Measurements from ENCODE around the gene RCN2. TPM values are rescaled to one million over a fixed set of nuclear protein-coding genes. Genes with fewer than 3 reads are reported as not detected.

Gene RCN2
- total and polyA plus RNA-seq, 2 experiments from 2014 or later, result 96.7 to 178 TPM

DNA sequence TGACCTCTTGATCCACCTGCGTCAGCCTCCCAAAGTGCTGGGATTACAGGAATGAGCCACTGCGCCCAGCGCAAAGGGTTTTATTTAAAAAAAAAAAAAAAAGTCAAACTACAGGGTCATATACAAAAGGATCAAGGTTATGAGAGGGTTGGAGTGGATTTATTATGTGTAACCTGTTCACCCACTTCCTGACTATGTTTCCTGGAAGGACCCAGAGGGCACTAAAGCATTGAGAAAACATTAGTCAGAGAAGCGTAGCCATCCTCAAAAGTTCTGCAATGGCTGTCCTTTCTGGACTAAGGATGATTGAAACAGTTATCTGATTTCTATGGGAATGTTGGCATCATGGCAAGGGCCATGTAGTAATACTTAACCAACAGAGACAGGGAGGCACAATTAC, 19.1 kb upstream of the RCN2 start:
- DNase-seq, result no peak
- Histone ChIP-seq H4K20me1 (ENCODE audit: insufficient read depth) (no peaks in the 10 kb centered on the region), H3K36me3 (ENCODE audit: low read depth) (no peaks in the 10 kb centered on the region), H3K9ac (no peak overlapping the region), H3K9me2 (ENCODE audit: insufficient read depth) (no peaks in the 10 kb centered on the region), H3F3A (ENCODE audit: insufficient read depth) (no peaks in the 10 kb centered on the region), H3K27me3 (replicated peaks; ENCODE audit: insufficient read depth) (peaks cover 12% of the 10 kb centered on the region), H3K4me1 (ENCODE audit: insufficient read depth) (no peaks in the 10 kb centered on the region), H3K27ac (no peak overlapping the region), H3K4me2 (ENCODE audit: unreplicated experiment) (no peak overlapping the region), H3K4me3 (no peak overlapping the region), H3K79me2 (ENCODE audit: insufficient read depth) (no peaks in the 10 kb centered on the region), H2AFZ (no peak overlapping the region), H3K9me3 (ENCODE audit: low read depth) (no peaks in the 10 kb centered on the region)
- in situ Hi-C loops (cut with MboI), result no loop called here
- TF ChIP-seq EZH2 (IDR thresholded peaks at IDR 0.05; ENCODE audit: insufficient read depth, poor library complexity, severe bottlenecking) (no peak), EZH2phosphoT487 (IDR thresholded peaks at IDR 0.05; ENCODE audit: insufficient read depth, low read depth) (no peak)
- 73 to 74% methylated on average over 4 of the region's 4 CpGs for WGBS, 2 experiments (ENCODE audit: low coverage in 1 of 2, low lambda C conversion rate in 2 of 2, missing lambda C conversion rate in 2 of 2)

DNA sequence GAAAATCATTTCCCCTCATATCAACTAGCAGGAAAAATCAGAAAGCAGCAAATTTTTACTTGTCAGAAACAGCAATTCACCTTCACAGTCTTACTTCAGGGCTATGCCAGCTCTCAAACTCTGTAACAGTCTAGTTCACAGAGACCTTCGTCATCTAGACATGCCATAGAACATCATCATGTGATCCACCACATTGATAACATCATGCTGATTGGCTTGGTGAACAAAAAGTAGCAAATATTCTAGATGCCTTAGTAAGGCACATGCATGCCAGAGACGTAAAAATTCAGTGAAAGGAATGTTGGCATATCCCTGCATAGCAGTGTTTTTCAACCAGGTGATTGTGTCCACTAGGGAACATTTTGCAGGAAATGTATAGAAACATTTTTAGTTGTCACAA, 17.8 kb upstream of the RCN2 start:
- no peaks in the 10 kb centered on the region for H3K9me3 ChIP-seq (ENCODE audit: low read depth)
- no peaks in the 10 kb centered on the region for H3K79me2 ChIP-seq (ENCODE audit: insufficient read depth)
- H3F3A ChIP-seq (ENCODE audit: insufficient read depth), result no peaks in the 10 kb centered on the region
- no peaks in the 10 kb centered on the region for H3K36me3 ChIP-seq (ENCODE audit: low read depth)
- in situ Hi-C loops (cut with MboI), result no loop called here
- no peak overlapping the region for H3K4me2 ChIP-seq (ENCODE audit: unreplicated experiment)
- WGBS, 2 experiments (ENCODE audit: low coverage in 1 of 2, low lambda C conversion rate in 2 of 2, missing lambda C conversion rate in 2 of 2), result 24 to 33% methylated on average over 2 of the region's 2 CpGs
- H3K4me1 ChIP-seq (ENCODE audit: insufficient read depth), result no peaks in the 10 kb centered on the region
- no peak for DNase-seq
- TF ChIP-seq EZH2 (IDR thresholded peaks at IDR 0.05; ENCODE audit: insufficient read depth, poor library complexity, severe bottlenecking), result no peak
- TF ChIP-seq EZH2phosphoT487 (IDR thresholded peaks at IDR 0.05; ENCODE audit: insufficient read depth, low read depth), result no peak
- H3K9me2 ChIP-seq (ENCODE audit: insufficient read depth), result no peaks in the 10 kb centered on the region
- no peak overlapping the region for H3K27ac ChIP-seq
- H2AFZ ChIP-seq, result no peak overlapping the region
- H3K4me3 ChIP-seq, result no peak overlapping the region
- peaks cover 13% of the 10 kb centered on the region for H3K27me3 ChIP-seq (replicated peaks; ENCODE audit: insufficient read depth)
- no peak overlapping the region for H3K9ac ChIP-seq
- no peaks in the 10 kb centered on the region for H4K20me1 ChIP-seq (ENCODE audit: insufficient read depth)

DNA sequence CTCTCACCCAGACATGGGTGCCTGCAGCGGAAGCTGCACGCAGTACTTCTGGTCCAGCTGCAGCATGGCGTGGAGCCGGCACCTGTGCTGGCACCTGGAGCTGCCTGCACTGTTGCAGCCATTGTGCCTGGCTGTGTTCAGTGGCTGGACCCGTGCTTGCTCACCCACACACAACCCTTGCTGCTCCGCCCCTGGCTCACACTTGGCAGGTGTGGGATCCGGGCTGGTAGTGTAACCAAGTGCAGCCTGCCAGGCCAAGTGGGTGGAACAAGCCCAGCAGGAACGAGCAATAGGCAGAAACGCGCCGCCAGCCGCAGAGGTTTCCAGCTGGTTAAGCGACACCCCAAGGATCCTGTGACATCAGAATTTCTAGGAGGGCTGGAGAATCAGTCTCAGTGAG, 15.2 kb upstream of the RCN2 start:
- no peak overlapping the region for H3K9ac ChIP-seq
- H3K4me3 ChIP-seq, result no peak overlapping the region
- peaks cover 23% of the 10 kb centered on the region for H3K27me3 ChIP-seq (replicated peaks; ENCODE audit: insufficient read depth)
- no peaks in the 10 kb centered on the region for H3K9me2 ChIP-seq (ENCODE audit: insufficient read depth)
- no peaks in the 10 kb centered on the region for H3K36me3 ChIP-seq (ENCODE audit: low read depth)
- no peak overlapping the region for H3K27ac ChIP-seq
- H4K20me1 ChIP-seq (ENCODE audit: insufficient read depth), result no peaks in the 10 kb centered on the region
- DNase-seq, result no peak
- H3K79me2 ChIP-seq (ENCODE audit: insufficient read depth), result no peaks in the 10 kb centered on the region
- H3F3A ChIP-seq (ENCODE audit: insufficient read depth), result no peaks in the 10 kb centered on the region
- WGBS, 2 experiments (ENCODE audit: low coverage in 1 of 2, low lambda C conversion rate in 2 of 2, missing lambda C conversion rate in 2 of 2), result 76 to 81% methylated on average over 13 of the region's 13 CpGs
- no peaks in the 10 kb centered on the region for H3K9me3 ChIP-seq (ENCODE audit: low read depth)
- no peak overlapping the region for H3K4me2 ChIP-seq (ENCODE audit: unreplicated experiment)
- H2AFZ ChIP-seq, result no peak overlapping the region
- H3K4me1 ChIP-seq (ENCODE audit: insufficient read depth), result no peaks in the 10 kb centered on the region
- in situ Hi-C loops (cut with MboI), result no loop called here
- TF ChIP-seq EZH2 (IDR thresholded peaks at IDR 0.05; ENCODE audit: insufficient read depth, poor library complexity, severe bottlenecking) (no peak), EZH2phosphoT487 (IDR thresholded peaks at IDR 0.05; ENCODE audit: insufficient read depth, low read depth) (no peak)

DNA sequence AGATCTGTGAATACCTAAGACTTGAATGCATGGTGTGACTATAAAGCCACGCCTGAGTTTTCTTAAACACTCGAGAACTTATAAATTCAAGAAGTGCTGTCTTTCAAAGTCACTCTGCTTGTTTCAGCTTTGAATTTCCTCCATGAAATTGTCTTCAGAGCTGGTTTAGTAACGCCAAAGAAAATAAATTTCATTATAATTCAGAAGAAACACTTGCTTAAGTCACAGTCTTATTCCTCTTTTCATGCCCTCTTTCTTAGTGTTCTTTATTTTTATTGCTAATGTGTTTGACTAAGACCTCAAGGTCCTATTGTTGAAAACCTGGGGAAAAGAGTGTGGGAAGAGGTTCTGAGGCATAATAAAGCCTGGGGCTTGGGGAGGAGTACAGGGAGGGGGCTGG, 3.3 kb upstream of the RCN2 start:
- no peaks in the 10 kb centered on the region for H3K36me3 ChIP-seq (ENCODE audit: low read depth)
- no peaks in the 10 kb centered on the region for H3K27me3 ChIP-seq (replicated peaks; ENCODE audit: insufficient read depth)
- H3K4me3 ChIP-seq, result no peak overlapping the region
- H2AFZ ChIP-seq, result no peak overlapping the region
- no peak overlapping the region for H3K9ac ChIP-seq
- H3K27ac ChIP-seq, result no peak overlapping the region
- DNase-seq, result no peak
- H4K20me1 ChIP-seq (ENCODE audit: insufficient read depth), result no peaks in the 10 kb centered on the region
- TF ChIP-seq EZH2 (IDR thresholded peaks at IDR 0.05; ENCODE audit: insufficient read depth, poor library complexity, severe bottlenecking) (no peak), EZH2phosphoT487 (IDR thresholded peaks at IDR 0.05; ENCODE audit: insufficient read depth, low read depth) (no peak)
- H3K9me3 ChIP-seq (ENCODE audit: low read depth), result no peaks in the 10 kb centered on the region
- peaks cover 14% of the 10 kb centered on the region for H3K79me2 ChIP-seq (ENCODE audit: insufficient read depth)
- peaks cover 6% of the 10 kb centered on the region; the same call in 1 of the 2 replicates for H3K4me1 ChIP-seq (ENCODE audit: insufficient read depth)
- H3K9me2 ChIP-seq (ENCODE audit: insufficient read depth), result no peaks in the 10 kb centered on the region
- in situ Hi-C loops (cut with MboI), result no loop called here
- no peaks in the 10 kb centered on the region for H3F3A ChIP-seq (ENCODE audit: insufficient read depth)
- H3K4me2 ChIP-seq (ENCODE audit: unreplicated experiment), result no peak overlapping the region
- 76% methylated on average over 3 of the region's 3 CpGs for WGBS, 2 experiments (ENCODE audit: low coverage in 1 of 2, low lambda C conversion rate in 2 of 2, missing lambda C conversion rate in 2 of 2)
